Tibial artery (tissue), 4 donors: ENCODE results near the gene FSTL4.

Experiments
- DNase-seq, 2 donors: peaks; one replicate each; pipeline ENCODE4 v3.0.0-alpha.2; 2019
- H3K27ac ChIP-seq, 2 donors: fragments of 200-600 bp; sonication (generic) in 1 of 2; 1 replicate in 1 of 2; 2 replicates in 1 of 2; pipeline ENCODE4 v1.5.1; 2018 to 2019; ENCODE audit warnings: mild to moderate bottlenecking in 1 of 2
- H3K27me3 ChIP-seq, 2 donors: fragments of 200-600 bp; sonication (generic) in 1 of 2; one replicate each; pipeline versions ENCODE4 v1.5.1 to v1.6.0; 2016 to 2019
- H3K36me3 ChIP-seq, 3 donors: fragments of 200-600 bp; sonication (generic) in 2 of 3; one replicate each; pipeline ENCODE4 v1.5.1; 2016 to 2019; ENCODE audit warnings: mild to moderate bottlenecking in 2 of 3
- H3K4me1 ChIP-seq, 4 donors: fragments of 200-600 bp; sonication (generic) in 2 of 4; 1 replicate in 3 of 4; 2 replicates in 1 of 4; pipeline ENCODE4 v1.5.1; 2016 to 2019
- H3K4me3 ChIP-seq, 2 donors: fragments of 200-600 bp; sonication (generic) in 1 of 2; 1 replicate in 1 of 2; 2 replicates in 1 of 2; pipeline ENCODE4 v1.5.1; 2018 to 2019; ENCODE audit warnings: mild to moderate bottlenecking in 2 of 2
- H3K9me3 ChIP-seq, 3 donors: fragments of 200-600 bp; sonication (generic) in 1 of 3; one replicate each; pipeline ENCODE4 v1.5.1; 2016 to 2019
- CTCF ChIP-seq, 2 experiments: fragments of 200-600 bp in 1 of 2; fragments of 450-650 bp in 1 of 2; IDR thresholded peaks; one replicate each; pipeline ENCODE4 v1.5.1; 2017 to 2019; ENCODE audit warnings: antibody characterized with exemption in 2 of 2, mild to moderate bottlenecking in 1 of 2, moderate library complexity in 1 of 2
- intact Hi-C: fragments of 100-400 bp; cut with DNase I; formaldehyde crosslinking; loops from one replicate; pipeline ENCODE4 v1.15.0; 2023; ENCODE audit warnings: low total_unique reads

FSTL4 gene

GRCh38 chr5:133323494-133324457 lies 288.6 kb downstream of the FSTL4 start:
- no peak for DNase-seq
- H3K27ac ChIP-seq, result no peak overlapping the region
- H3K27me3 ChIP-seq, result peaks cover 0 to 17% of the 10 kb centered on the region in 2 donors
- H3K4me1 ChIP-seq, result no peaks in the 10 kb centered on the region
- TF ChIP-seq CTCF (IDR thresholded peaks at IDR 0.05), result no peak
- H3K4me3 ChIP-seq, result no peak overlapping the region
- intact Hi-C loops, result no loop called here
- no peaks in the 10 kb centered on the region for H3K9me3 ChIP-seq
- no peaks in the 10 kb centered on the region for H3K36me3 ChIP-seq

GRCh38 chr5:133322743-133323142 lies 289.6 kb downstream of the FSTL4 start:
- H3K36me3 ChIP-seq, result no peaks in the 10 kb centered on the region
- H3K9me3 ChIP-seq, result no peaks in the 10 kb centered on the region
- TF ChIP-seq CTCF (IDR thresholded peaks at IDR 0.05), result no peak
- intact Hi-C loops, result no loop called here
- H3K4me3 ChIP-seq, result no peak overlapping the region
- no peak for DNase-seq
- H3K27ac ChIP-seq, result no peak overlapping the region
- H3K27me3 ChIP-seq, result peaks cover 0 to 19% of the 10 kb centered on the region in 2 donors
- H3K4me1 ChIP-seq, result no peaks in the 10 kb centered on the region

GRCh38 chr5:133321833-133322420 lies 290.4 kb downstream of the FSTL4 start:
- intact Hi-C loops, result no loop called here
- no peak for TF ChIP-seq CTCF (IDR thresholded peaks at IDR 0.05)
- H3K36me3 ChIP-seq, result no peaks in the 10 kb centered on the region
- peaks cover 0 to 21% of the 10 kb centered on the region in 2 donors for H3K27me3 ChIP-seq
- H3K27ac ChIP-seq, result no peak overlapping the region
- no peaks in the 10 kb centered on the region for H3K9me3 ChIP-seq
- no peak overlapping the region for H3K4me3 ChIP-seq
- H3K4me1 ChIP-seq, result no peaks in the 10 kb centered on the region
- no peak for DNase-seq

DNA sequence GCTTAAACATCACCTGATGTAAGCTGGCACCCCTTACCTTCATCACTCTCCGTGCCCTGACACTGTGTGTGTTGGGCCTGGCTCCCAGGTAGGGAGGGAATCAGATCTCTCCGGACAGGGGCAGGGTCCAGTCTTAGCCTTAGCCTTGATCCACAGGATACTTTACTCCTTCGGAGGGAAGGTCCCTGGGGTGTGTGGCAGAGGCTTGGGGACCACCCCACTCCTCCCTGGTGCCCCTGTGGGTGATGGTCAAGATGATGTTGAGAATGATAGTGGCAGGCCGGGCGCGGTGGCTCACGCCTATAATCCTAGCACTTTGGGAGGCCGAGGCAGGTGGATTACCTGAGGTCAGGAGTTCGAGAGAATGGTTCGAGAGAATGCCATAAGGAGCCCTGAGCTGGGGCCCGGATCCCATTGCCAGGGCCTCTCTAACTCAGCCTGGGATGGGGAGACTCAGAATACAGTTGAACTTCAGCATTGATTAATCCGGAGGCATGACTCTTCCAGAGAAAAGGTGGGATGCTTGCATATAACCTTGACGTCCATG lies 291.0 kb downstream of the FSTL4 start:
- no peaks in the 10 kb centered on the region for H3K9me3 ChIP-seq
- no peak for TF ChIP-seq CTCF (IDR thresholded peaks at IDR 0.05)
- intact Hi-C loops, result no loop called here
- H3K4me3 ChIP-seq, result no peak overlapping the region
- H3K36me3 ChIP-seq, result no peaks in the 10 kb centered on the region
- H3K4me1 ChIP-seq, result no peaks in the 10 kb centered on the region
- peaks cover 0 to 26% of the 10 kb centered on the region in 2 donors for H3K27me3 ChIP-seq
- no peak for DNase-seq
- no peak overlapping the region for H3K27ac ChIP-seq

DNA sequence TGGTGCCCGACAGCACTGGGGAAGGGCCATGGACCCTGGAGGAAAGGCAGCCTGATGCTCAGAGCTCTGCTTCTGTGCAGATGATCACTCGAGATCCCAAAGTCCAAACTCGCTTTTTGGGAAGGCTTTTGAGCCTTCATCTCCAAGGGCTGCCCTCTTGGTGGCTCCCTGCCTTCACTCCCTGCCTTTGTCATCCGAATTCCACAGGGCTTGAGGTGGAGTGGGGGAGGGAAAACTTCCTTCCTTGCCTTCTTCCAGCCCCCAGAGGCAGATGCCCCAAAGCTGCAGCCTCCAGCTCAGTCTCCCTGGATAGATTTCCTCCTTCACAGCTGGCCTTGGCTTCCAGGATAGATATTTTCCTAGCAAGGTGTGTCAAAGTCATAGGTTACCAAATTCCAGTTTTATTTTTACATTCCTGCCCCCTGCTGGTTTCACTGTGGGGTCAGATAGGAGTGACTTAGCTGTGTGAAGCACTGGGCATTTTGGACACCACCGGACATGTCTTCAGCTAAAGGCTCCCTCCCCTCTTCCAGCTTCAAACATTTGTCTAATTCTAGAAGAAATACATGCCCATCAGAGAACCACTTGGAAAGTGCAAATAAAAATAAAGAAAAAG lies 292.3 kb downstream of the FSTL4 start:
- TF ChIP-seq CTCF (IDR thresholded peaks at IDR 0.05), result no peak
- no peaks in the 10 kb centered on the region for H3K36me3 ChIP-seq
- no peak for DNase-seq
- no peak overlapping the region for H3K4me3 ChIP-seq
- peaks cover 0 to 30% of the 10 kb centered on the region in 2 donors for H3K27me3 ChIP-seq
- H3K9me3 ChIP-seq, result no peaks in the 10 kb centered on the region
- H3K4me1 ChIP-seq, result no peaks in the 10 kb centered on the region
- intact Hi-C loops, result no loop called here
- H3K27ac ChIP-seq, result no peak overlapping the region
